GM19099 (cell line): ENCODE results near the gene KIAA1191.

ENCODE experiments used
- POLR2A ChIP-seq: IDR thresholded peaks from 3 replicates; pipeline ENCODE4 v1.6.1; 2011; ENCODE audit warnings: low read depth; ENCODE audit not compliant: insufficient read length; ENCODE audit errors: extremely low read depth

Gene KIAA1191

GRCh38 chr5:176361437-176362232 lies at the start of gene KIAA1191:
TSS of gene KIAA1191 (minus strand) at chr5:176361764. CDS start at chr5:176359508, 2,256 bp downstream.
- peak; percentile 98 for TF ChIP-seq POLR2A

GRCh38 chr5:176410486-176411180 lies 49.1 kb upstream of the KIAA1191 start:
- TF ChIP-seq POLR2A: no peak

GRCh38 chr5:176409765-176410164 lies 48.2 kb upstream of the KIAA1191 start:
- TF ChIP-seq POLR2A: no peak

GRCh38 chr5:176408590-176408989 lies 47.0 kb upstream of the KIAA1191 start:
- no peak for TF ChIP-seq POLR2A

GRCh38 chr5:176407456-176408251 lies 46.1 kb upstream of the KIAA1191 start:
- TF ChIP-seq POLR2A: no peak

- no peak for TF ChIP-seq POLR2A
Observed at GRCh38 chr5:176406436-176407052, 45.0 kb upstream of the KIAA1191 start.

GRCh38 chr5:176405656-176406435 lies 44.3 kb upstream of the KIAA1191 start:
- no peak for TF ChIP-seq POLR2A

GRCh38 chr5:176401281-176402205 lies 40.0 kb upstream of the KIAA1191 start:
- TF ChIP-seq POLR2A: no peak

- TF ChIP-seq POLR2A: no peak
Observed at GRCh38 chr5:176400382-176401156, 39.0 kb upstream of the KIAA1191 start.

- TF ChIP-seq POLR2A: no peak
Observed at GRCh38 chr5:176397736-176398420, 36.3 kb upstream of the KIAA1191 start.

- no peak for TF ChIP-seq POLR2A
Observed at GRCh38 chr5:176396330-176396729, 34.8 kb upstream of the KIAA1191 start.
